Measurements from ENCODE around the gene LILRA5. TPM values are rescaled to one million over a fixed set of nuclear protein-coding genes. Genes with fewer than 3 reads are reported as not detected.

Gene LILRA5
- total and polyA plus RNA-seq, 2 of the 13 experiments (the other 11 are each of a cell fraction or from before 2014, with no cell fraction given): not detected

GRCh38 chr19:54343868-54344267, 30.9 kb upstream of the LILRA5 start:
- intact Hi-C loops (cut with micrococcal nuclease; ENCODE audit: unreplicated experiment) (no loop called here), in situ Hi-C loops (cut with HindIII; ENCODE audit: extremely low pct_ligation_motif_present, low pct_unique_long_range_greater_than_20kb) (no loop called here)
- H3K4me3 ChIP-seq (replicated peaks in 1 of 3; ENCODE audit: insufficient read depth in 1 of 3, low read depth in 2 of 3, low read length in 3 of 3): no peak overlapping the region
- H3K27ac ChIP-seq (ENCODE audit: extremely low read length, insufficient read depth, low read length): no peak overlapping the region
- ATAC-seq (no peak), FAIRE-seq (no peak), DNase-seq (ENCODE audit: low spot score) (no peak)
- peaks cover 8% of the 10 kb centered on the region for H3K4me1 ChIP-seq (ENCODE audit: insufficient read depth, low read length)
- POLR2A ChIA-PET: no interaction called here
- WGBS (ENCODE audit: low lambda C conversion rate): 12% methylated on average over 4 of the region's 4 CpGs
- peaks cover 3 to 16% of the 10 kb centered on the region in 2 experiments; a peak in 4 of 5 replicates for H3K27me3 ChIP-seq (ENCODE audit: control insufficient read depth in 1 of 2, insufficient read depth in 2 of 2, low read length in 2 of 2)
- H3K9me3 ChIP-seq (ENCODE audit: low read length): no peaks in the 10 kb centered on the region
- H3K79me2 ChIP-seq (ENCODE audit: insufficient read depth, low read length): no peaks in the 10 kb centered on the region
- CTCF ChIA-PET (ENCODE audit: low intra/inter-chr PET ratio, low total read pairs): no interaction called here
- TF ChIP-seq ETV6 (CRISPR knock-in tag; conservative IDR thresholded peaks at IDR 0.05) (no peak), RXRB (CRISPR knock-in tag; IDR thresholded peaks at IDR 0.05; ENCODE audit: borderline replicate concordance) (no peak), ZNF275 (CRISPR knock-in tag; IDR thresholded peaks at IDR 0.05; ENCODE audit: borderline replicate concordance) (no peak), ZNF367 (CRISPR knock-in tag; IDR thresholded peaks at IDR 0.05; ENCODE audit: borderline replicate concordance) (no peak), ZNF724P (CRISPR knock-in tag; IDR thresholded peaks at IDR 0.05; ENCODE audit: borderline replicate concordance) (no peak), ZBTB20 (CRISPR knock-in tag; IDR thresholded peaks at IDR 0.05; ENCODE audit: borderline replicate concordance, low read depth) (no peak), FOXJ3 (CRISPR knock-in tag; IDR thresholded peaks at IDR 0.05; ENCODE audit: borderline replicate concordance) (no peak), ZNF737 (CRISPR knock-in tag; IDR thresholded peaks at IDR 0.05; ENCODE audit: borderline replicate concordance) (no peak), ZBTB3 (CRISPR knock-in tag; IDR thresholded peaks at IDR 0.05; ENCODE audit: borderline replicate concordance, low read depth) (no peak), SMYD3 (CRISPR knock-in tag; IDR thresholded peaks at IDR 0.05) (no peak), HOXD1 (CRISPR knock-in tag; IDR thresholded peaks at IDR 0.05) (no peak), KAT8 (CRISPR knock-in tag; IDR thresholded peaks at IDR 0.05) (no peak), ZNF598 (CRISPR knock-in tag; IDR thresholded peaks at IDR 0.05; ENCODE audit: borderline replicate concordance) (no peak), ZBTB1 (CRISPR knock-in tag; IDR thresholded peaks at IDR 0.05; ENCODE audit: borderline replicate concordance) (no peak)
- H4K20me1 ChIP-seq (ENCODE audit: insufficient read depth, low read length): no peaks in the 10 kb centered on the region
- H3K9ac ChIP-seq (ENCODE audit: insufficient read depth, low read depth, low read length): no peak overlapping the region
- no peak overlapping the region for H3K4me2 ChIP-seq (ENCODE audit: low read depth, low read length)
- H3K36me3 ChIP-seq (replicated peaks in 1 of 2; ENCODE audit: control insufficient read depth in 1 of 2, insufficient read depth in 2 of 2, low read length in 2 of 2): no peaks in the 10 kb centered on the region
- no peak overlapping the region for H2AFZ ChIP-seq (ENCODE audit: low read length)
- BruUV-seq (replicated peaks): no TSS peak
